Esophagus muscularis mucosa (tissue), 3 donors: ENCODE measurements around the gene MXD3.

ENCODE experiments used
- POLR2A ChIP-seq: fragments of 450-650 bp; IDR thresholded peaks from one replicate; pipeline ENCODE4 v1.6.1; 2017; ENCODE audit warnings: antibody characterized with exemption, moderate library complexity, mild to moderate bottlenecking, low read depth
- TF ChIP-seq, protein P1 (sequence below), 3 experiments: fragments of 200-600 bp in 2 of 3; fragments of 450-650 bp in 1 of 3; sonication (generic) in 2 of 3; IDR thresholded peaks; one replicate each; pipeline ENCODE4 v1.5.1; 2017 to 2019; ENCODE audit warnings: antibody characterized with exemption in 3 of 3, mild to moderate bottlenecking in 2 of 3, moderate library complexity in 1 of 3

DNA sequence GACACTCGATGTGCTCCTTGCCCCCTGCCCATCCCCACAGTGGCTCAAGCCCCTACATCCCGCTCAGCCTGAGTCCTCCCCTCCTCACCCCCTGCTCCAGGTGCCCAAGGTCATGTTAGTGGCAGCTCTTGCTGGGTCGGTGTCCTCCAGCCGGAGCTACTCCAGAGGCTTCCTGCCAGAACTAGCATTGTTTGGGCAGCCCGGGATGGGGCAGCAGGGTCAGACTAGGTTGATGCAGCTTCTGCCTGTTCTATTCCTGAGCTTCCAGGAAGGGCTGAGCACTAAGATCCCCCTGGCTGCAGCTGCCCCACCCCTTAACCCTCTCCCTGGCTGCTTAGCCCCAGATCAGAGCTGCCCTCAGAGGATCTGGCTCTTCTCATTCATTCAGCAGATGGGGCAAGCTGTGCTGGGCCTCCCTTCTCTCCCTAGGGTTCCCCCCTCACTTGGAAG is 46.7 kb upstream of the MXD3 start:
- TF ChIP-seq POLR2A: no peak
- TF ChIP-seq, protein P1, sequence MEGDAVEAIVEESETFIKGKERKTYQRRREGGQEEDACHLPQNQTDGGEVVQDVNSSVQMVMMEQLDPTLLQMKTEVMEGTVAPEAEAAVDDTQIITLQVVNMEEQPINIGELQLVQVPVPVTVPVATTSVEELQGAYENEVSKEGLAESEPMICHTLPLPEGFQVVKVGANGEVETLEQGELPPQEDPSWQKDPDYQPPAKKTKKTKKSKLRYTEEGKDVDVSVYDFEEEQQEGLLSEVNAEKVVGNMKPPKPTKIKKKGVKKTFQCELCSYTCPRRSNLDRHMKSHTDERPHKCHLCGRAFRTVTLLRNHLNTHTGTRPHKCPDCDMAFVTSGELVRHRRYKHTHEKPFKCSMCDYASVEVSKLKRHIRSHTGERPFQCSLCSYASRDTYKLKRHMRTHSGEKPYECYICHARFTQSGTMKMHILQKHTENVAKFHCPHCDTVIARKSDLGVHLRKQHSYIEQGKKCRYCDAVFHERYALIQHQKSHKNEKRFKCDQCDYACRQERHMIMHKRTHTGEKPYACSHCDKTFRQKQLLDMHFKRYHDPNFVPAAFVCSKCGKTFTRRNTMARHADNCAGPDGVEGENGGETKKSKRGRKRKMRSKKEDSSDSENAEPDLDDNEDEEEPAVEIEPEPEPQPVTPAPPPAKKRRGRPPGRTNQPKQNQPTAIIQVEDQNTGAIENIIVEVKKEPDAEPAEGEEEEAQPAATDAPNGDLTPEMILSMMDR (IDR thresholded peaks at IDR 0.05): no peak
